ENCODE results near the gene IGFBP7.

The IGFBP7 gene

GRCh38 chr4:56995525-56995924 is 114.7 kb downstream of the IGFBP7 start:
- Histone ChIP-seq H2AK5ac (ENCODE audit: low read length) (no peak overlapping the region), H3K27me3 (ENCODE audit: insufficient read depth, low read length) (no peaks in the 10 kb centered on the region), H3K9ac (ENCODE audit: low read length) (no peak overlapping the region), H2AFZ (ENCODE audit: insufficient read depth, low read length, poor library complexity) (no peak overlapping the region), H3K18ac (ENCODE audit: low read length) (no peak overlapping the region), H2BK12ac (ENCODE audit: low read length) (no peak overlapping the region), H3K14ac (ENCODE audit: low read length) (no peak overlapping the region), H3K9me3 (ENCODE audit: insufficient read depth, low read depth, low read length) (no peaks in the 10 kb centered on the region), H3K4me1 (ENCODE audit: control insufficient read depth in 1 of 2, insufficient read depth in 2 of 2, low read length in 2 of 2) (no peaks in the 10 kb centered on the region), H2BK120ac (ENCODE audit: insufficient read depth, low read length, poor library complexity) (no peak overlapping the region), H4K8ac (ENCODE audit: low read depth, low read length) (no peak overlapping the region), H2BK5ac (ENCODE audit: low read depth, low read length, poor library complexity) (no peak overlapping the region), H3K23ac (ENCODE audit: low read length) (no peak overlapping the region), H3K79me2 (ENCODE audit: control insufficient read depth, insufficient read depth, low read length, poor library complexity) (no peaks in the 10 kb centered on the region), H4K12ac (ENCODE audit: low read depth, low read length) (no peak overlapping the region), H3K36me3 (ENCODE audit: control insufficient read depth in 1 of 2, insufficient read depth in 2 of 2, low read length in 2 of 2) (peaks cover 24 to 32% of the 10 kb centered on the region in 2 experiments), H4K91ac (ENCODE audit: low read depth, low read length) (no peak overlapping the region), H3K27ac (ENCODE audit: low read depth, low read length) (no peak overlapping the region), H3K4me2 (ENCODE audit: low read length) (no peak overlapping the region), H3K4ac (ENCODE audit: low read depth, low read length) (no peak overlapping the region), H3K79me1 (ENCODE audit: low read length) (no peaks in the 10 kb centered on the region), H3K4me3 (ENCODE audit: low read depth, low read length) (no peak overlapping the region)
- WGBS (ENCODE audit: extremely low coverage, insufficient coverage, insufficient read length) = no CpG with 5 or more reads among the region's 7 CpGs
- DNase-seq = no peak

- no peak overlapping the region for H4K91ac ChIP-seq (ENCODE audit: low read depth, low read length)
- no peak overlapping the region for H3K4me3 ChIP-seq (ENCODE audit: low read depth, low read length)
Observed at GRCh38 chr4:56990109-56990905, 119.9 kb downstream of the IGFBP7 start.

GRCh38 chr4:56986952-56987351 is 123.2 kb downstream of the IGFBP7 start:
- H3K4ac ChIP-seq (ENCODE audit: low read depth, low read length) = no peak overlapping the region
- H3K14ac ChIP-seq (ENCODE audit: low read length) = no peak overlapping the region
- H2BK120ac ChIP-seq (ENCODE audit: insufficient read depth, low read length, poor library complexity) = no peak overlapping the region
- H4K8ac ChIP-seq (ENCODE audit: low read depth, low read length) = no peak overlapping the region
- no peak overlapping the region for H2AFZ ChIP-seq (ENCODE audit: insufficient read depth, low read length, poor library complexity)
- peaks cover 1% of the 10 kb centered on the region for H3K9me3 ChIP-seq (ENCODE audit: insufficient read depth, low read depth, low read length)
- no peaks in the 10 kb centered on the region for H3K27me3 ChIP-seq (ENCODE audit: insufficient read depth, low read length)
- no peaks in the 10 kb centered on the region for H3K79me1 ChIP-seq (ENCODE audit: low read length)
- H4K12ac ChIP-seq (ENCODE audit: low read depth, low read length) = no peak overlapping the region
- H3K23ac ChIP-seq (ENCODE audit: low read length) = no peak overlapping the region
- H3K18ac ChIP-seq (ENCODE audit: low read length) = no peak overlapping the region
- H3K79me2 ChIP-seq (ENCODE audit: control insufficient read depth, insufficient read depth, low read length, poor library complexity) = peaks cover 9% of the 10 kb centered on the region
- H3K4me3 ChIP-seq (ENCODE audit: low read depth, low read length) = no peak overlapping the region
- no CpG with 5 or more reads among the region's 3 CpGs for WGBS (ENCODE audit: extremely low coverage, insufficient coverage, insufficient read length)
- no peak overlapping the region for H3K4me2 ChIP-seq (ENCODE audit: low read length)
- no peak overlapping the region for H3K27ac ChIP-seq (ENCODE audit: low read depth, low read length)
- H3K9ac ChIP-seq (ENCODE audit: low read length) = no peak overlapping the region
- H3K4me1 ChIP-seq (ENCODE audit: control insufficient read depth in 1 of 2, insufficient read depth in 2 of 2, low read length in 2 of 2) = peaks cover 0 to 1% of the 10 kb centered on the region in 2 experiments
- DNase-seq = no peak
- no peak overlapping the region for H2AK5ac ChIP-seq (ENCODE audit: low read length)
- H2BK5ac ChIP-seq (ENCODE audit: low read depth, low read length, poor library complexity) = no peak overlapping the region
- H2BK12ac ChIP-seq (ENCODE audit: low read length) = no peak overlapping the region
- peaks cover 9 to 30% of the 10 kb centered on the region in 2 experiments for H3K36me3 ChIP-seq (ENCODE audit: control insufficient read depth in 1 of 2, insufficient read depth in 2 of 2, low read length in 2 of 2)
- no peak overlapping the region for H4K91ac ChIP-seq (ENCODE audit: low read depth, low read length)

More at GRCh38 chr4:56990109-56990905, 119.9 kb downstream of the IGFBP7 start:
- H4K12ac ChIP-seq (ENCODE audit: low read depth, low read length) = no peak overlapping the region
- WGBS (ENCODE audit: extremely low coverage, insufficient coverage, insufficient read length) = no CpG with 5 or more reads among the region's 6 CpGs
- no peaks in the 10 kb centered on the region for H3K4me1 ChIP-seq (ENCODE audit: control insufficient read depth in 1 of 2, insufficient read depth in 2 of 2, low read length in 2 of 2)
- peaks cover 1% of the 10 kb centered on the region for H3K9me3 ChIP-seq (ENCODE audit: insufficient read depth, low read depth, low read length)
- H2BK5ac ChIP-seq (ENCODE audit: low read depth, low read length, poor library complexity) = no peak overlapping the region
- H2BK120ac ChIP-seq (ENCODE audit: insufficient read depth, low read length, poor library complexity) = no peak overlapping the region
- peak in 1 of 2 donors; percentile 12 for DNase-seq
- no peak overlapping the region for H3K23ac ChIP-seq (ENCODE audit: low read length)
- no peak overlapping the region for H2AFZ ChIP-seq (ENCODE audit: insufficient read depth, low read length, poor library complexity)
- no peak overlapping the region for H3K27ac ChIP-seq (ENCODE audit: low read depth, low read length)
- H3K14ac ChIP-seq (ENCODE audit: low read length) = no peak overlapping the region
- H3K36me3 ChIP-seq (ENCODE audit: control insufficient read depth in 1 of 2, insufficient read depth in 2 of 2, low read length in 2 of 2) = peaks cover 11 to 32% of the 10 kb centered on the region in 2 experiments
- H4K8ac ChIP-seq (ENCODE audit: low read depth, low read length) = no peak overlapping the region
- H2AK5ac ChIP-seq (ENCODE audit: low read length) = no peak overlapping the region
- H3K18ac ChIP-seq (ENCODE audit: low read length) = no peak overlapping the region
- no peak overlapping the region for H2BK12ac ChIP-seq (ENCODE audit: low read length)
- no peak overlapping the region for H3K4me2 ChIP-seq (ENCODE audit: low read length)
- no peaks in the 10 kb centered on the region for H3K79me2 ChIP-seq (ENCODE audit: control insufficient read depth, insufficient read depth, low read length, poor library complexity)
- H3K27me3 ChIP-seq (ENCODE audit: insufficient read depth, low read length) = no peaks in the 10 kb centered on the region
- no peaks in the 10 kb centered on the region for H3K79me1 ChIP-seq (ENCODE audit: low read length)
- H3K4ac ChIP-seq (ENCODE audit: low read depth, low read length) = no peak overlapping the region
- no peak overlapping the region for H3K9ac ChIP-seq (ENCODE audit: low read length)

- no peak overlapping the region for H3K14ac ChIP-seq (ENCODE audit: low read length)
- H4K91ac ChIP-seq (ENCODE audit: low read depth, low read length) = no peak overlapping the region
- no peak overlapping the region for H2BK12ac ChIP-seq (ENCODE audit: low read length)
- H3K36me3 ChIP-seq (ENCODE audit: control insufficient read depth in 1 of 2, insufficient read depth in 2 of 2, low read length in 2 of 2) = peaks cover 9 to 26% of the 10 kb centered on the region in 2 experiments
- no peak overlapping the region for H3K27ac ChIP-seq (ENCODE audit: low read depth, low read length)
- no peak overlapping the region for H4K8ac ChIP-seq (ENCODE audit: low read depth, low read length)
- no peak overlapping the region for H2BK120ac ChIP-seq (ENCODE audit: insufficient read depth, low read length, poor library complexity)
- H3K4me3 ChIP-seq (ENCODE audit: low read depth, low read length) = no peak overlapping the region
- H4K12ac ChIP-seq (ENCODE audit: low read depth, low read length) = no peak overlapping the region
- no peak overlapping the region for H2AK5ac ChIP-seq (ENCODE audit: low read length)
- H3K79me2 ChIP-seq (ENCODE audit: control insufficient read depth, insufficient read depth, low read length, poor library complexity) = peaks cover 9% of the 10 kb centered on the region
- no peak overlapping the region for H3K18ac ChIP-seq (ENCODE audit: low read length)
- no peak overlapping the region for H2BK5ac ChIP-seq (ENCODE audit: low read depth, low read length, poor library complexity)
- no peak for DNase-seq
- no peak overlapping the region for H3K4me2 ChIP-seq (ENCODE audit: low read length)
- no peak overlapping the region for H3K4ac ChIP-seq (ENCODE audit: low read depth, low read length)
- WGBS (ENCODE audit: extremely low coverage, insufficient coverage, insufficient read length) = no CpG with 5 or more reads among the region's 1 CpG
- H3K79me1 ChIP-seq (ENCODE audit: low read length) = no peaks in the 10 kb centered on the region
- no peak overlapping the region for H3K9ac ChIP-seq (ENCODE audit: low read length)
- peaks cover 1% of the 10 kb centered on the region for H3K9me3 ChIP-seq (ENCODE audit: insufficient read depth, low read depth, low read length)
- H3K27me3 ChIP-seq (ENCODE audit: insufficient read depth, low read length) = no peaks in the 10 kb centered on the region
- no peak overlapping the region for H2AFZ ChIP-seq (ENCODE audit: insufficient read depth, low read length, poor library complexity)
- H3K4me1 ChIP-seq (ENCODE audit: control insufficient read depth in 1 of 2, insufficient read depth in 2 of 2, low read length in 2 of 2) = peaks cover 0 to 2% of the 10 kb centered on the region in 2 experiments
- no peak overlapping the region for H3K23ac ChIP-seq (ENCODE audit: low read length)
Observed at GRCh38 chr4:56986192-56986591, 124.0 kb downstream of the IGFBP7 start.

Measured in trophoblast cell (in vitro differentiated cells and primary cell).